Measurements from ENCODE around the gene PLA2G4E.
A peak's percentile ranks its signal among the peaks of the same experiment; 100 is the strongest.

PLA2G4E gene

DNA sequence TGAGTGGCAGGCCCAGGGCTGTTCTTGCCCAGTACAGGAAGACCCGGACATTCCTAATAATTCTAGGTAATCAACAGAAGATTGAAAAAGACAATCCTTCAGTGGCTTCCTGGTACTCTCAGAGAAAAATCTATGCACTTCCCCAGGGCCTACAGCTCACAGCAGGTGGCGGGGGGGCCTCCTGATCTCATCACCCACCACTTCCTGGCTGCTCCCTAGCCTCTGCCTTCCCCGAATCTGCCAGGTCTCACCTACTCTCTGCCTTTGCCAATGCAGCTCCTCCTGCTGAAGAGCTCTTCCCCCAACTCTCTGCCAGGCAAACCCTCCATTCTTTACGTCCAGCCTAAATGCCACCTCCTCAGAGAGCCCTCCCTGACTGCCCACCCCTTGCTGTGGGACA lies 86.0 kb downstream of the PLA2G4E start:
- peak; percentile 65 for DNase-seq (ENCODE audit: low spot score)

GRCh38 chr15:41933771-41934170 lies 87.1 kb downstream of the PLA2G4E start:
- peak; percentile 73 for DNase-seq (ENCODE audit: low spot score)

GRCh38 chr15:41933326-41933725 lies 87.5 kb downstream of the PLA2G4E start:
- no peak for DNase-seq (ENCODE audit: low spot score)

DNA sequence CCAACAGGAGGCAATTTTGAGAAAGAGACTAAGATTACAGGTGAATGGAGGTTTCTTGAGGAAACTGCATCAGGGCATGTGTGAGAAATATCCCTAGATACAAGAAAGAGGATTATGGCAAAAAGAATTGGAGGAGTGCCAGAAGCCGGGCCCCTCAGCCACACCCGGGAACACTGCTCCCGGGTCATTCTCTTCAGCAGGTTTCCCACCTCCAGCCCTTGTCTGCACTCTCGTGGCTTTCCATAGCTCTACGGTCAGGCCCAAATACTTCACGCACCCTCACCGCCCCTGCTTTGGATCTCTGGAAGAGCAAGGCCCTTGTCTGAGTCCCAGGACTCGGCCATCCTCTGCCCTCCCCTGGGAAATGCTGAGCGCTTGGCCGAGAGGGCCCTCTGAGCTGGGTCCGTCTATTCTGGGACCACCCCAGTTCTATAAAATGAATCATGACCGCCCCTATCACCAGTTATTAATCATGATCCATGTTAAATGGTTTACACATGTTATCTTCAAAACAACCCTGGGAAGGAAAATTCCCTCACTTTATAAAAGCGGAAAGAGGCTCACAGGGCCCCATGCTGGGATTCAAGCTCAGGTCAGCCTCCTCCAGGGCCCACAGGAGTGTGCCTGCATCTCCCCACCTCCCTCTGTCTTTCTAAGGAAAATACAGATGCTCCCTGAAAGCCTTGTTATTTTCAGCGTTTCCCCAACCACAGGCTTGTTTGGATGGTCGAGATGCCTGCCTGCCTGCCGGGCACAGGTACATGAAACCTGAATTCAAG lies 88.1 kb downstream of the PLA2G4E start:
- DNase-seq (ENCODE audit: low spot score): no peak

- DNase-seq (ENCODE audit: low spot score): no peak
Measured at GRCh38 chr15:41932101-41932500, 88.7 kb downstream of the PLA2G4E start.
